Measurements from ENCODE around the gene TMCC2.

The TMCC2 gene

DNA sequence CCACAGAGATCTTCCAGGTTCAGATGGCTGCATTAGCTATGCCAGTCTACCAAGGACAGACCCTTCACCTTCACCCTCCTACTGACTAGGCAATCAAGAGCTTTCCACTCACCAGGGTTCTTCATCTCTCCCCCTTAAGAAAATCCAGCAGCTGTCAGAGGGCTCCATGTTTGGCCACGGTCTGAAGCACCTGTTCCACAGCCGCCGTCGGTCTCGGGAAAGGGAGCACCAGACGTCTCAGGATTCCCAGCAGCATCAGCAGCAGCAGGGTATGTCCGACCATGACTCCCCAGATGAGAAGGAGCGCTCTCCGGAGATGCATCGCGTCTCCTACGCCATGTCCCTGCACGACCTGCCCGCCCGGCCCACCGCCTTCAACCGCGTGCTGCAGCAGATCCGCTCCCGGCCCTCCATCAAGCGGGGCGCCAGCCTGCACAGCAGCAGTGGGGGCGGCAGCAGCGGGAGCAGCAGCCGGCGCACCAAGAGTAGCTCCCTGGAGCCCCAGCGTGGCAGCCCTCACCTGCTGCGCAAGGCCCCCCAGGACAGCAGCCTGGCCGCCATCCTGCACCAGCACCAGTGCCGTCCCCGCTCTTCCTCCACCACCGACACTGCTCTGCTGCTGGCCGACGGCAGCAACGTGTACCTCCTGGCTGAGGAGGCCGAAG lies 13.8 kb downstream of the TMCC2 start:
- no peak for DNase-seq

DNA sequence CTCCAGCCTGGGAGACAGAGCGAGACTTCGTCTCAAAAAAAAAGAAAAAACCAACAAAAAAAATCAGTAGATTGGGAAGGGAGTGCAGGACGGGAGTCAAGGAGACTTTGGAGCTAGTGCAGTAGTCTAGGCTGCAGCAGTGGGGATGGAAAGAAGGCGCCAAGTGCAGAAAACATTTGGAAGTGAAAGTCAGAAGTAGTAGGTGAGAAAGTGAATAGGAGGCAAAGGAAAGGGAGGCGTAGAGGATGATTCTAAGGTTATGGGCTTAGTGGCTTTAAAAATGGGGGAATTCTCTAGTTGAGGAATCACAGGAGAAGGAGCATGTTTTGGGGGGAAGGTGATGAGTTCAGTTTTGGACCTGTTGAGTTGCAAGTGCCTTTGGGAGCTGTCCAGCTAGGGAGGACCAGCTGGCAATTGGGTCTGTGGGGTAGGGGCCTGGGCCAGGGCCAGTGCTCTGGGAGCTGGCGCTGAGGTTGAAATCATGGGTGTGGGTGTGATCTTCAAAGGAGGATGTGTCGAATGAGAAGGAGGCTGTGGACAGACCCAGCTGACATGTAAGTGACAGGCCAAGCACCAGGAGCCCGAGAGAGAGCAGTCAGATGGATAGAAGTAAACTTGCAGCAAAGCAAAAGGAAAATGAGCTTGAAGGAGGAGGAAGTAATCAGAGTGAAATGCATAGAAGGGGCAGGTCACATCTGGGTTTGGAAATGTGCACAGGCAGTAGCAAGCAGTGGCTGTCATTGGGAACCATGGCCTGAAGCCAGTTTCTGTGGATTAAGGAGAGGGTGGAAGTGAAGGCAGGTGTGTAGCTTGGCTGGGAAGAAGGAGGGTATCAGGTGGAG lies 15.8 kb downstream of the TMCC2 start:
- no peak for DNase-seq

DNA sequence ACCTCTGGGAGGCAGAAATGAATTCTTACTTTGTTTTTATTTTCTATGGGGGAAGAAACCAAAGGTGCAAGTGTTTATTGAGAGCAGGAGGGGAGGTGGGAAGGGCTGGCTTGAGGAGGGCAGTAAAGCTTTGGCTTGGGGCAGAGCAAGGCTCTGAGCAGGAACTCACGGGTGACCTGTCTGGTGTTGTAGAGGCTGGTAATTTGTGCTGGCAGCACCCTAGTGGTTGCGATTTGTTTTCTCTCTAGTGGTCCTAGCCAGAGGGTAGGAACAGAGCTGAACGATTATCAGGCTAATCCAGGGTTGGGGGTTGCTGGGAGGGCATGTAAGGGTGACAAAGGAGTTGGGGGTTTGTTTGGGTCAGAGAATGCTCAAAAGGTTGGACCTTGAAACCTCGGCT lies 16.6 kb downstream of the TMCC2 start:
- DNase-seq = no peak

DNA sequence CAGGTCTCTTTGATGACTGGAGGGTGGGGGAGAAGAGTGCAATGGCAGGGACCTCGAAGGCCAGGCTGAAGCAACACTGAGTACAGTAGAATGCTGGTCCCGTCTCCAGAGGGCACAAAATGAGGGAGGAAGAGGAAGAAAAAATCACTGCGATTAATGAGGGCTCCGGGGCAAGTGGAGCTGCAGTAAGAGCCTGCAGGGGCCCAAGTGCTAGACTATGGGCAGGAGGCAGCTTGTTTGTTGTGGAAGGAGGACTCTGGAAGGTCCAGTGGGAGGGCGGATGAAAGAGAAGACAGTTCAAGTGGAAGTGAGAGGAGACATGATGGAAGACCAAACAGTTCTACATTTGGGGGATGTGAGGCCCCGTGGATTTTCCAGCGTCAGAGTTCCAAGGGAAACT lies 17.4 kb downstream of the TMCC2 start:
- no peak for DNase-seq

DNA sequence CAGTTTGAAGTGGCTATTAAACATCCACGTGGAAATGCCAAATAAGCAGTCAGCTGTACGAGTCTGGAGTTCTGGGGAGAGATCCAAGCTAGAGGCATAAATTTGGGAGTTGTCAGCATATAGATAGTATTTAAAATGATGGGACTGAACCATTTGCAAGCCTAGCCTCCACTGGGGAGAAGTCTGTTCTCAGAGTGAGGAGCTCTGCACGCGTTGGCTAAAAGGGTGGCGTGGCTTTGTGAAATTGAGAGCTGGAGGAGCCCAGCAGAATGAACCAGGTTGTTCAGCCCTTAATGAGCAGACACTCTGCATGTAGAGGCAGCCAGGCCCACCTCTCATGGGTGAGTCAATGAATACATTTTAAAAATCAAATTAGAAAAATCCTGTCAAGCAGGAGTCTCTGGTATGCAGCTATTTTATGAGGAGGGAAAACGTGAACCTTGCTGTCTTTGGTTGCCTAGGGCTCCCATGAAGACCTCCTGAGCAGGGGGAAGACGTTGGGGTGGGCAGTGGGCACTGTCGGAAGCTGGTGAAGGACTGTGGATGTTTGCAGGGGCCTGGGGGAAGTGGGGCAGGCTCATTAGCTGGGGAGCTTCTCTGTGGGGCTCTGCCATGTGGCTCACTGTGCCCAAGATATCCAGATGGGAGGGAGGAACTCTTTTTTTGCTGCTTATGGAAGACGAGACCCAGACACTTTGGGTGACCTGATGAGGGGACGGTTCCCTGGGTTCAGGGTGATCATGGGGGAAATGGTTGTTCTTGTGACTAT lies 18.8 kb downstream of the TMCC2 start:
- no peak for DNase-seq

DNA sequence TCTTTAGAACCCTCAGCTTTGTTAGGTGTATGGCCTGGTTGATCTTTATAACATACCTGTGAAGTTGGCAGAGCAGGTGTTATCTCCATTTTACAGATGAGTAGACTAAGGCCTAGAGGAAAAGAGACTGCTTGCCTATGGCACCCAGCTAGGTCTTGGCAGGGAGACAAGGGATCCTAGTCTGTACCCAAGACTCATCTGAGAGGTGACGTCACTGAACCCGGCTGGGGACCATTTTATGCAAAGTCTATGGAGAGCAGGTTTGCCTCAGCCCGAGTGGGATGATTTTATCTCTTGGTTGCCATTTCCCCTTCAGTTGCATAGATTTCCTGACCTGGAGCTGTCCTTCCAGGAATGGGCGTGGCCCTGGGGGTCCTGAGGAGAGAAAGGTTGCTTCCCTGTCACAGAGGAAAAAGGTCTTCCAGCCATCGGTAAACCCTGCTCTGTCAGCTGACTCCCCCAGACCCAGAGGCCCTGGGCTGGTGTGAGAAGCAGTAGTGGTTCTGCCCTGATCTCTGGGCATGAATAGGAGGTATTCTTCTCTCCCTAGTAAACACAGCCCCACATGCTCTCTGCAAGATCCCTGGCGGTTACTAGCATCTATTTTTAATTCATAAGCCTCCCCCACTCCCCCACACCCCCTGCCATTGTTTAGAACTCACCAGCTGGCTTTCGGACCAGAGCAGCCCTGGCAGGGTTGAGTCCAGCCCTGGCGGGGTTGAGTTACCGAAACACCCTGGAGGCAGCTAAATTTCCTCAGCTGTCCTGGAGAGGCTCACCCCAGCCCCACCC lies 19.6 kb downstream of the TMCC2 start:
- DNase-seq = no peak

DNA sequence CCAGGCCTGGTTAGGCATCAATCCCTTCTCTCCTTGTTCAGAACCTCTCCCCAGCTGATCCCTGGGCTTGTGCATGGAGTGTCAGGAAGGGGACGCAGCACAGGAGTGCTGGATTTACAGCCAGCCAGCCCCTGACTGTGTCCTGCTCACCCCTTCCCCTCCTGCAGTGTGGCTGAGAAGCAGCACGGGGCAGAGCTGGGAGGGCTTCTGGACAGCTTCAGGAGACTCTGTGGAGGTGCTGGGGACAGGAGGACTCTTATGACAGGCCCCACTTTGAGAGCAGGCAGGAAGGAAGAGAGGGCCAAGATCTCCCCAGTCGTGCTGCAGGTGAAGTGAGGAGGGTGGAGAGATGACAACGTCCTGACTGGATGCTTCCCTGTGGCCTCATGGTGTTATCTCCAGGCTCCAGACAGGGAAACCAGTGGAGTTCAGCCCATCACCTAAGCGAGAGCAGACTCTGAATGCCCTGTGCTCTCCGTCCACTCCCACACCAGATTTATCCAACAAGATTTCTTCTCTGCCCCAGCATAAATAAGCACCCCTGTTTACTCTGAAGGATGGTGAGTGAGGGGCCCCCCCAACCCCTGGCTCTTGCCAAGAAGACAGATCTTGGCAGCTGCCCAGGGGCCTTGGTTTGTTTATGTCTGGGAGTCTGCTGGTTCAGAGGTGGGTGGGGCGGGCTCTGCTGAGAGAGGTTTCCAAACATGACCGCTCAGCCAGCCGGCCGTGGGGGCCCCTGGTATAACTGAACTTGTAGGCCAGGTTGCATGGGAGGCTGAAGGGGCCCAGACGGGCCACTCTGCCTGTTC lies 21.3 kb downstream of the TMCC2 start:
- DNase-seq = no peak

DNA sequence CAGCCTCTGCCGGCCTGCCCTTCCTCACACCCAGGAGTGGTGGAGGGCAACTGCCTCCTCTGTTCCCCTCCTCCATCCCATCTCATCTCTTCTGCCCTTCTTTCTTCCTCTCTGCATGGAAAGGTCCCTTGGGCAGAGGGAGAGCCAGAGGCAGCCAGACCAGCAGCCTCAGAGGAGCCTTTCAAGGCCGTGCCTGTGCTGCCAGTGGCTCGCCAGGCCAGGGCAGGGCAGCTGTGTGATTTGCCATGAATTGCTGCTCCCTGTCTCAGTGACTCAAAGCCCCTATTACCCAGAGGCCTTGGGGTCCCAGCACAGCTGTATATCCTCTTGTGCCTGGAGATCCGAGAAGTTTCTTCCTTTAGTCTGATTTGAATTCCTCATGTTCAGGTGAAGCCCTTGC lies 21.9 kb downstream of the TMCC2 start:
- DNase-seq = no peak

DNA sequence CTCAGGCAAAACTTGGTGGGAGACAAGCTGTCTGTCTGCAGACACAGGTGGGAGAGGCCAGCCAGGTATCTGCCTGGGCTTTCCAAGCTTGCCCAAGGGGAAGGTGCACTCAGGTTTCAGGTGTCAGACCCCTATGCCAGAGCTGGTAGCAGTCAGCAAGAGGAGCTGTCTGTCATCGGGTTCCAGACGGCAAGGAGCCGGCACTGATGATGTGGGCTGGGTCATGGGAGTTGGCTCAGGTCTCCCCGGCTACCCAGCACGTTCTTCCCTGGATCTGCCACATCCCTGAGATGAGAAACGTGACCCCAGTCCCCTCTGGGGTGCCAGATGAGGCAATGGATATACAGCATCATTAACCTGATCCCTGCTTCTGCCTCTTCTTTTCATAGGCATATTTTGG lies 23.0 kb downstream of the TMCC2 start:
- no peak for DNase-seq

DNA sequence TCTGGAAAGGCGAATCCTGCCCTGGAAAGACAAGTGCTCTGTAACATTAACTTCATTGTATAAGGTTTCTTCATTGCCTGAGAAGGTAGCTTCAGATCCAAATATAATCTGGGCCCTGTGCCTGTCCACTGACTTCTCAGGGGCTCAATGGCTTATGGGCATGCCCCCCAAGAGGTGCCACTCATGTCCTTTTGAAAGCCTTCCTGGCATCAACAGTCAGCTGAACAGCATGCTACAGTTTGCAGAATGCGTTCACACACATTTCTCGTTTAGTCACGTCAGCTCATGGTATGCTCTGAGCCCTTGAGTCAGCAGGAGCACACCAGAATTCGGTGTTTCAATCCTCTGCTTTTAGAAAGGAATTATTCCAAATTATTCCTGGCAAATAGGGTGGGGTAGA lies 23.8 kb downstream of the TMCC2 start:
- no peak for DNase-seq

DNA sequence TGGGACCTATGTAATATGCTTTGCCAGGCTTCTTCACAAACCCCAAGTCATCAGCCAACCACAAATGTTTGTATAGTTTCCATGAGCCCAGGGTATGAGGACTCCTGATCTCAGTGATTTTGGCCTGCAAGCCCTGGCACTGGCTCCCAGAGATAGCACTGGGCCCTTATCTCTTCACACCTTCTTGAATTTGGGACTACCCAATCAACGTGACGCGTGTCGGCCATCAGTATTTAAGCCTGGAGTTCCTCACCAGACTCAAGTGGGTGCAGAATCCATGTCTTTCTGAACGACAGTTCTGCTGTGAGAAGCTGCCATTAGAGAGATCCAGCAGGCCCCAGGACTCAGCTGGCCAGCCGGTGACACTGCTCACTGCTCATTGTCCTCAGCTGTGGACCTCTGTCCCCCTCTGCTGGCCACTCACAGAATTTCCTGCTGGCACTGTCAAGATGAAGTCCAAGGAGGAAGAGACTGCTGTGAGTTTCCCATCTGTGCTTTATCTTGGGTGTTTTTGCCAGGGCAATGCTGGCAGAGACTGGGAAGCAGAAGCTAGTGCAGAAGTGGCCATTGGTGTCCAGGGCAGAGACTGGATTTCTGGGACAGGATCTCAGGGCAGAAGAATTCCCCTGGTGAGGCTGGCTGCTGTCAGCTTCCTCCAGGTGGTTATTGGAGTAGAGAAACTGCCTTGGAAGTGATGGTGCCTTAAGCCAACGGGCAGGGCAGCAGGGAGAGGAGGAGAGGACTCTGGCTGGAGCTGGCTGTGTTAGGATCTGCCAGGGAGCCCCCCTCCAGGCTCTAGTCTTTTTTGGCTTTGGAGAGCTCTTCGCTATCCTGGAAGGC lies 28.4 kb downstream of the TMCC2 start:
- DNase-seq = peak; percentile 88

DNA sequence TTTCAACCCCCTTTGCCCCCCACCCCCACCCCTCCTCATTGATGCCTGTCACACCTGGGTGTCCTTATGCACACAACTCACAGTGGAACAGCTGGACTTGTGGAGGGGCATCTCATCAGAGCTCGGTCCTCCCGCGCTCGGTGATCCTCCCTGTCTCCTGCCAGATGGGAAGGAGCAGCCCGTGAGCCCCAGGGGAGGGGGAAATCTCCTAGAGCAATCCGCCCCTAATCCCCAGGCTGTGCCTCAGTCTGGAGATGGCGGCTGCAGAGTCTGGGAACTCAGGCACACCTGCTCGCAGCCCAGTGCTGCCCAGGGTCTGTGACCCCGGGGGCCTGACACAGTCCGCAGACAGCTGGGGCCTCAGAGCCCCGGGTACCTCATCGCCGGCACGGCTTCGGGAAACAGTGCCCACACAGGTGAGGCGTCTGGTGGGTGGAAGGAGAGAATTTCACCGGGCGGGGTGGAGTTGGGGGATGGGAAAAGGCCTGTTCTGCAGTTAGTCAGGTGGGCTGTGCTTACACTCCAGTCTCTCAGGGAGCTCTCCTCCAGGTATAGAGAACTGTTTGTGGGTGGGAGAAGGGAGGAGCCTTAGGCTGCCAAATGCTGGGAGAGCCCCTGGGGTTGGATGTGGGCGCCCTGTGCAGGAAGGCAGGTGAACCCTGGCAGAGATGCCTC lies 29.3 kb downstream of the TMCC2 start:
- no peak for DNase-seq

DNA sequence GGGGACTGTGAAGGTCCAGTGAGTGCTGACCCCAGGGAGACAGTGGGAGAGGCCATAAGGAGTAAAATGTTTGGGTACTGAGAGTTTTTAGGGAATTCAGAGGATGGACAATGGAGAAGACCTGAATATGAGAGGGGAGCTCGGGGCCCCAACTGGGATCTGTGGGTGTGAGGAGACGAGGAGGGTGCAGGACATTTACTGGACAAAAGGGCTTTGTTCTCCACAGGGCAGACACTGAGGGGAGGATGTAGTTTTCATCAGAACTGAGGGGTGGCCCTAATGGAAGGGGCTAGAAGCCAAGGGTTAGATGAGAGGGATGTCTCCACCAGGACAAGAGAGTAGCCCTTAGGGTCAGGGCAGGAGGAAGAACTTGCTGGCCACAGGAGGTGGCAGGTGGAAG lies 30.0 kb downstream of the TMCC2 start:
- DNase-seq = no peak

DNA sequence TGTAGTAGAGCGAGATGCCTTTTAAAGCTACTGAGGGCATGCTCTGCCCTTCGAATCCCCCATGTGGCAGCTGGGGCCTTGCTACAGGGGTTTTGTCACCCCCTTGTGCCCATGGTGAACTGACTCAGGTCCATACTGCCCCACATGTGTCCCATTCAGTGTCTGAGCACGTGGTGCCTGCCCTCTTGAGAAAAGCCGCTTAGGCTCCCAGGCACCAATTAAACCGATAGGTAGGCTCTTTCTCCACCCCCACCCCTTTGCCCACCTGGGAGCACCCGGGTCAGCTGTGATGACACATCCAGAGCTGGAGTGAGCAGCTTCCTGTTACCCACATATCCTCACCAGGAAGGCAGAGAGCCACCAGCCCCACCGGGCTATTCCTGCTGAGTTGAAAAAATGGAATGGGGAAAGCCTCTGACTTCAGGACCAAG lies 30.5 kb downstream of the TMCC2 start:
- DNase-seq = no peak

DNA sequence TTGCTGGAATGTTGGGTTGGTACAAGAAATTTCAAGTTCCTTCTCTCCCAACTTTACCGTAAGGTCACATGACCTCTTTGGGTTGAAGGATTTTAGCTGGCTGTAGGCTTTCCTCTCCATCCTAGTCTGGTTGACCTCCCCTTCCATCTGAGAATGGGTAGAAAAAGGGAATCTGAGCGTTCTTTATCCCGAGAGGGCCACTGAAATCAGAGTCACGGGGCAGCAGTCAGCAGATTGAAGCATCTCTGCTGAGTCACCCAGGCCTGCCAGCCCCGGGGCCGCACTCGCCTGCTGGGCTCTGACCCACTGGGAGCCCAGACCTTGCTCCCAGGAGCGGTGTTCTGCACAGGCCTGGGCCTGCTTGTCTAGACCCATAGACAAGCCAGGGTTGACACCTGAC lies 31.0 kb downstream of the TMCC2 start:
- DNase-seq = no peak

DNA sequence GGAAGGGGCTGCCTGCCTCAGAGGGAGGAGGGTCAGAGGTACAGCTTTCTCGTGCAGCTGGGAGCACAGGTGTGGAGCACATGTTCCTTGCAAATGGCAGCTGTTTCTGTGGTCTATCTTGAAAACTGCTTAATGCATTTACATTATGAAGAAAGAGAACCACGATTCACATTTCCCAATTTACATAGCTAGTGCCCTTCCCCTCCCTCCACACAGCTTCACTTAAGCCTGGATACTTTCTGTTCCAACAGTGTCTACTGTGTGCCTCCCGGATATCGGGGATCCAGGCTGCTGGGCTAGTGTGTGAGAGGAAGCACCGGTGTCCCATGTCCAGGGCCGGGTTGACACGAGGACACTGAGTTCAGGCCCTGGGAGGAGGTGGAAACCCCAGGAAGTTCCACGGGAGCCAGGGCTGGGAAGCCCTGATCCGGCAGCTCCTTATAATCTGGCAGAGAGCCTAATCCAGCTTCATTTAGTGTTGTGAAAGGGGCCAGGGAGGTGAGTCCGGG lies 31.6 kb downstream of the TMCC2 start:
- no peak for DNase-seq

DNA sequence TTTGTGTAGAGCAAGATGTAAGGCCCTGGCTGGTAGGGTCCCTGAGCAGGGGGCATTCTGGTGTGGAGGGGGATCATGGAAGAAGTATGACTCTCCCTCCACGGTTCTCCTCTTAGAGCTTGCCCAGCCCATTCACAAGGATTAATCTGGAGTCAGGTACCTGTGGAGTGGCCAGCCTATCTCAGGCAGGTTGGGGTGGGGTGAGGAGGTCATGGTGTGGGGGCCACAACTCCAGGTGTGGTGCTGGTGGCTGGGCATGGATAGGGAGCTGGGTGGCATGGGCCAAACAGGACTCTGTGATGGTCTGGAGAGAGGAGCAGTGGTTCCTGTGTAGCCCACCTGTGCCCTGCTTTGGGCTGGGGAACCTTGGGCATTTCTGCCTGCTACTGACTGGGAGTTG lies 32.3 kb downstream of the TMCC2 start:
- DNase-seq = no peak

DNA sequence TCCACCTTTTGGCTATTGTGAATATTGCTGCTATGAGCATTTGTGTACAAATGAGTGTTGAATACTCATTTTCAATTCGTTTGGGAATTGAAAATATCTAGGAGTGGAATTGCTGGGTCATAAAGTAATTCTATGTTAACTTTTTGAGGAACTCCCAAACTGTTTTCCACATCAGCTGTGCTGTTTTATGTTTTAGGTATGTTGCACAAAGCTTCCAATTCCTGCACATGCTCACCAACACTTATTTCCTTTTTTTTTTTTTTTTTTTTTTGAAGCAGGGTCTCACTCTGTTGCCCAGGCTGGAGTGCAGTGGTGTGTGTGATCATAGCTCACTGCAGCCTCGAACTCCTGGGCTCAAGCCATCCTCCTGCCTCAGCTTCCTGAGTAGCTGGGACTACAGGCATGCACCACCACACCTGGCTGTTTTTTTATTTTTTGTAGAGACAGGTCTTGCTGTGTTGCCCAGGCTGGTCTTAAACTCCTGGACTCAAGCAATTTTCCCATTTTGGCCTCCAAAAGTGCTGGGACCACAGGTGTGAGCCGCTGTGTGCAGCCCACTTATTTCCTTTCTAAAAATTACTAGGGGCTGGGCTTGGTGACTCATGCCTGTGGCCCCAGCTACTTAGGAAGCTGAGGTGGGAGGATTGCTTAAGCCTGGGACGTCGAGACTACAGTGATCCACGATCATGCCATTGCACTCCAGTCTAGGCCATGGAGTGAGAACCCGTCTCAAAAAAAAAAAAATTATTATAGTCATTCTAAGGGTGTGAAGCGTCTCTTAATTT lies 33.4 kb downstream of the TMCC2 start:
- DNase-seq = no peak

DNA sequence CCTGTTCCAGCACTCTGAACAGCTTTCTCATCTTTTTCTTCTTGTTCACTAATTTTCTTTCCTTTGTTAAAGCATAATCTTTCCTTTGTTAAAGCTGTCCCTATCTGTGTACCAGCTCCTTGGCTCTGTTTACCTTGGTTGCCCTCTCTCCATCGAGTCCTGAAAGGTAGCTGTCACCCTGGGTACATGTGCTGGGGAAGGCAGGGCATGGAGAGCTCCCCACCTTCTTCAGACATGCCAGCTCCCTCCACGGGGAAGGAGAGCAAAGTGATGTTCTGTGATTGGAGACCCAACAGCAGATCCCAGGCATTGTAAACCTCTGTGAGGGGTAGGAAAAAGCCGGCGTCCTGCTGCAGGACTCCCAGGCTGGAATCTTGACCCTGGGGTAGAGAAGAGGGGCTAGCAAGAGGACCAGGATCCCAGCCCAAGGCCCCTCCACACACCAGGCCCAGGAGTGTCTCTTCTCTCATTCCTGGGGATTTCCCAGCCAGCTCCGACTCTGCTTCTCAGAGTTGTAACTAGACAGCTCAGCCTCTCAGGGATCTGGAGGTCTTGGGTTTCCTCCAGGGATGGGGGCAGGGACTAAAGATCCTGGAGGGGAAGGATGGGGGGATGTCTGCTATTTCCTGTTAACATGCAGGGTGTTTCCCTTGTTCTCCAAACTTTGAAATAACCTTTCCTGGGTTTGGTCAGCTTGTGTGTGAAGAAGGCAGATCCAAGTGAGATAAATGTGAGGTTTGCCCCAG lies 34.4 kb downstream of the TMCC2 start:
- DNase-seq = no peak
